ENCODE measurements around the gene CELSR3. TPM values are rescaled to one million over a fixed set of nuclear protein-coding genes. Genes with fewer than 3 reads are reported as not detected.

CELSR3 gene
- 1.8 and 2.1 TPM in 2 replicates for total RNA-seq

DNA sequence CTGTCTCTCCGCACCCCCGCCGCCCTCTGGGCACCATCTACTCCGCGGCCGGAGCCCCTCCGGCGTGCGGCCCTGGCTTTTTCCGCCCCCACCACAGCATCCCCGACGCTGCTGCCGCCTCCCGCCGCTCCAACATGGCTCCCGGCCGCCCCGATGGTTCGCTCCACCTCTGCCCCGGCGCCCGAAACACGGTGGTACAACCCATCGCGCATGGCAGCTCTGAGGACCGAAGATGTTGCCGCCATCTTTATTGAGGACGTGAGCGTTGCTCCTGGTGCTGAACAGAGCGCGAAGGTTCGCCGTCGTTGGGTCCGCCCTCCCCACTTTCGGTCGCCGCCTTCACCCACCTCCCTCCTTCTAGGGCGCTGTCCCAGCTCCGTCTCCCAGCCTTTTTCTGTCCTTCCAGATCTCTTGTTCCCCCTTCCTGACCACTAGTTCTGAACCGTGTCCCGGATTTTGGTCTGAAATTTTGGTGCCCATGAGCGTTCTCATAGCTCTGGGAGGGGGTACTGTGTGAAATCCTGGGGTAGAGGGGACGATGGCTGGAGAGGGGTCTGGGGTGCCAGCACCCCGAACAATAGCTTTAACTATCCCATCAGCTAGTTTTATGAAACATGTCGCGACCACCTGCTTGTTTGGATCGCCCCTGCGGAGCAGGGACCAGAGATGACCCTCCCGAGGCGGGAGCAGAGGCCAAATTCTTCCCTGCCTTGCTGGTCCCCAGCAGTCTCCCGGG is at the start of gene CELSR3:
CELSR3 (minus strand) TSS at position 134 of the 736 bp plus-strand sequence. CDS start 252 bp downstream, outside the sequence.

DNA sequence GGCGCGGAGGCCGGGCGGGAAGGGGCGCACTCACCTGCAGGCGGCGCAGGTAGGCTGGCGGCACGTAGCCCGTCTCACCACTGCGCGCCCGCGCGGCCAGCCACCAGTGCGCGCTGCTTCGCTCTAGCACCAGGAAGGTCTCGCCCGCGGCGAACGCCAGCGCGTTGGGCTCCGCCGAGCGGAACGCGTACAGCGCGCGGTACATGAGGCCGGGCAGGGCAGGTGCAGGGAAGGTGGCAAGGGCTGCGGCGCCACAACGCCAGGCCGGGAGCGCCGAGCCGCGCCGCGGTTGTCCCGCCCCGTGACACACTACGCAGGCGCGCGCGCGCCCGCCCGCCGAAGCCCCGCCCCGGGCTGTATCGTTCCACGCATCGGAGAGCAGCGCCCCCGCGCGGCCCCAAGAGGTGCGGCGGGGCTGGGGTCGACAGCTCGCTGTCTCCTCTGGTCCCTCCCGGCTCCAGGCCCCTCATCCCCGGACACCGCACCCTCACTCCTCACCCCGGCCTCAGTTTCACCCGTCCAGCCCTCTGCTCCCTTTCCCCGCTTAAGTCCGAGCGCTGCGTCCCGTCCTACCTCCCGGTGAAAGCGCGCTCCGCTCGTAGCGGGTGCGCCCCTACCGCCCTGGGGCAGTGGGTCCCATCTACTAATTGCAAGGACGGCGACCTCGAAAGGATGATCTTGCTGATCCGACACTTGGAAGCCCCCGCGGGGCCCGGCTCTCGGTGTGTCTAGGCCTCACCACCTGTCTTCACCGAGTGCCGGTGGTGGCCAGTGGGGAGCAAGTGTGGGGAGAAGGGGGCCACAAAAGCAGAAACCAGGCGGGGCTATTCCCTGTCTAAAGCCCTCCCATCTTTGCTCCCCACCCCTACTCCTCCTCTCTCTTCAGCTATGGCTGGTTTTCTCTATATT is 23.2 kb upstream of the CELSR3 start, which contains the start of gene NCKIPSD:
NCKIPSD (minus strand) TSS at position 313 of the 909 bp plus-strand sequence; CDS start at position 205, 108 bp downstream.

GRCh38 chr3:48635222-48636021 is 27.3 kb downstream of the CELSR3 start, which contains the start of gene SLC26A6:
TSS of gene SLC26A6 (minus strand) at chr3:48635461. CDS start at chr3:48635393, 68 bp downstream.

DNA sequence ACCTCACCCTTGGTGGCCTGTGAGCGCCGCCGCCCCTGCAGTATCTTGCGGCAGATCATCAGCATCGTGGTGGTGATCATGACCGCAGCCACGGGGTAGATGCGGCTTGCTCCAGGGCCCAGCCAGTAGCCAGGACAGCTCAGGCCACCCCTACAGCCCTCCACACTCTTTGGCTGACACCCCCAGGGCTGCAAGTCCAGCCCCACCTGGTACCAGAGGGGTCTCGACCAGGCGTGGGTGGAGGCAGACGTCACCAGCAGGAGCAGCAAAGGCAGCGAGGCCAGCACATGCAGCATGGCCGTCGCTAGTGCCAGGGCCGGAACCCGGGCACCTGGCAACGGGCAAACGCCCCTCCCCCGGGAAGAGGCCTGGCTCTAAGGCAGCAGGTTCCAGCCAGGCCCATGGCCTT is 41.2 kb downstream of the CELSR3 start, which contains the start of gene TMEM89:
TMEM89 (minus strand) TSS at position 309 of the 409 bp plus-strand sequence; CDS start at position 296, 13 bp downstream.

DNA sequence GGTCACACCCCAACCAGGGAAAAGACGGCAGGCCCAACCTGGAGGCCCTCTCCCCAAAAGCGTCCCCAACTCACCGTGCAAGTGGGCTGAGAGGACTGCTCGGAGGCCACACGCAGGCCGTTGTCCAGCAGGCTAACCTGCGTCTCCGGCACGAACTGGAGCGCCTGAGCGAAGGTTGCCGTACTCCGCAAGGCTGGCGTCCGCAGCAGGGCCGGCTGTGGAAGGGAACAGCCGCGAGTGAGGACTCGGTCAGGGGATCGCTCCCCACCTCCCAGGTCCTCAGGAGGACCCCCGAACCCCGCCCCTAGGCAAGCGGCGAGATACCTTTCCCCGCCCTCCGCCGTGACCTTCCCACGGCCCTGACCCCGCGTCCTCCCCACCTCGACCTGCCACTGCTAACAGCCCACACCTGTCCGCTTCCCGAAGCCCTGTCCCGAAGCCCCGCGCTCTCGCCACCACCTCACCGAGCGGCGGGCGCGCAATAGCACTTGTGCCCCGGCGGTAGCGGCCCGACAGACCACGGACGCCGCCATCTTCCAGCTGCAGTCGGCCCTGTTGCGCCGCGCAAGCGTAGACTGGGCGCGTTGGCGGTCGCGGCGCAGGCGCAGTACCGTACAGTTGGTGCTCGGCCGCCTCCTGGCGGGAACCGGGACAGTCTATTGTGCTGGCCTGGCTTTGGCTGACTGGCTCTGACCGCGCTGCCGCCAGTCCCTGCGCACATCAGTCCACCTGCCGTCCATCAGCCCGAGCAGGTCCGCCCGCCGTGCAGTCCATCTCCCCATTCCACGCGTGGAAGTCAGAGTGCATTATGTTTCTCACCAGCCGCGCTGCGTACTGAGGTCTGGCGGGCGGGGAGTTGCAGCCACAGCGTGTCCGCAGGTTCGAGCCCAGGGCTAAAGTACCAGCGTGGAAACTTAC is 53.3 kb downstream of the CELSR3 start, which contains the start of gene UQCRC1:
UQCRC1 (minus strand) TSS at position 559 of the 918 bp plus-strand sequence; CDS start at position 533, 26 bp downstream.

DNA sequence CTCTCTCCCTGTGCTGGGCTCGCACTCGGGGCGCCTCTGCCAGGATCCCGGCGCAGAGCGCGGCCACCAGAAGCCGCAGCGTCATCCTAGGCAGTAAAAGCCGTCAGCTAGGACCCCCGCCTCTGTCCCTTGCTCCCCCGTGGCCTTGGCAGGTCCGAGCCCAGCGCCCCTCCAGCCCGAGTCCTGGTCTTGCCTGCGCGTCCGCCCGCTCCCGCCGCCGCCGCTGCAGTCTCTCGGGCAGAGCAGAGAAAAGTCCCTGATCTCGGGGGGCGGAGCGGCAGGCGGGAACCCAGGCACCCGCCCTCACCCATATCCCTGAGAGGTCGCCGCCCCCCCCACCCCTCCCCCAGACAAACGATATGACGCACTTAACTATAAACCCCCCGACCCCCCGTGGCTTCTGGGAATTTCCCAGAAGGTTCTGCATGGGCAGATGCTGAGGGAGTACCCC is 67.6 kb downstream of the CELSR3 start, which contains the start of gene COL7A1:
COL7A1 (minus strand) TSS at position 255 of the 451 bp plus-strand sequence; CDS start at position 85, 170 bp downstream.

Other genes starting within 250 kb of the CELSR3 start
- gene PLXNB1, start 232.8 kb downstream of the CELSR3 start, total RNA-seq = 49.9 and 257 TPM in 2 replicates
- gene CCDC51, start 222.8 kb downstream of the CELSR3 start, total RNA-seq = 44.0 and 70.4 TPM in 2 replicates
- 224 and 359 TPM in 2 replicates for gene TMA7, start 222.6 kb downstream of the CELSR3 start, total RNA-seq
- gene ATRIP, start 216.1 kb downstream of the CELSR3 start, total RNA-seq = 5.1 and 5.4 TPM in 2 replicates
- gene SHISA5, start 158.7 kb downstream of the CELSR3 start, total RNA-seq = 109 and 119 TPM in 2 replicates
- gene PFKFB4, start 106.1 kb downstream of the CELSR3 start, total RNA-seq = 4.4 and 15.7 TPM in 2 replicates
- gene UCN2, start 99.1 kb downstream of the CELSR3 start, total RNA-seq = 2.4 and 12.2 TPM in 2 replicates
- gene COL7A1, start 67.6 kb downstream of the CELSR3 start, total RNA-seq = 121 and 420 TPM in 2 replicates
- 438 and 594 TPM in 2 replicates for gene UQCRC1, start 53.2 kb downstream of the CELSR3 start, total RNA-seq
- gene TMEM89, start 41.1 kb downstream of the CELSR3 start, total RNA-seq = not detected in 2 replicates
- 22.2 and 33.1 TPM in 2 replicates for gene SLC26A6, start 27.4 kb downstream of the CELSR3 start, total RNA-seq
- 12.3 and 14.3 TPM in 2 replicates for gene NCKIPSD, start 23.0 kb upstream of the CELSR3 start, total RNA-seq
- 40.3 and 76.5 TPM in 2 replicates for gene IP6K2, start 54.3 kb upstream of the CELSR3 start, total RNA-seq
- 32.0 and 44.1 TPM in 2 replicates for gene PRKAR2A, start 185.0 kb upstream of the CELSR3 start, total RNA-seq
- 8.9 and 11.3 TPM in 2 replicates for gene SLC25A20, start 236.0 kb upstream of the CELSR3 start, total RNA-seq

All from nasal cavity respiratory epithelium epithelial cell of viscerocranial mucosa (primary cell).